T-helper 2 cell treated with Interferon-gamma antibody and Interleukin-4, amounts not matched to agents 100 ng/mL and 5 ng/mL, for 36 hours (primary cell): ENCODE results near the gene CIDEA. TPM values are rescaled to one million over a fixed set of nuclear protein-coding genes. Genes with fewer than 3 reads are reported as not detected.
"Not testable (repeated sequence)": the region's sequence is repeated elsewhere in the genome, so short reads cannot be mapped to it uniquely, and the experiment has no call there.

Experiments used
- intact Hi-C: fragments of 100-400 bp; cut with micrococcal nuclease; formaldehyde crosslinking; loops from one replicate; pipeline ENCODE4 v1.15.1; 2023
- total RNA-seq: library from RNA; stranded (reverse); gene quantifications from 2 replicates; pipeline ENCODE4 v1.2.3, GENCODE V29; 2022

CIDEA gene, protein sequence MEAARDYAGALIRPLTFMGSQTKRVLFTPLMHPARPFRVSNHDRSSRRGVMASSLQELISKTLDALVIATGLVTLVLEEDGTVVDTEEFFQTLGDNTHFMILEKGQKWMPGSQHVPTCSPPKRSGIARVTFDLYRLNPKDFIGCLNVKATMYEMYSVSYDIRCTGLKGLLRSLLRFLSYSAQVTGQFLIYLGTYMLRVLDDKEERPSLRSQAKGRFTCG
- total RNA-seq = not detected in 2 replicates

- intact Hi-C loops = no loop called here
Observed at GRCh38 chr18:12254136-12254819, at the start of gene CIDEA. CIDEA (plus strand) TSS chr18:12254361; CDS start chr18:12254384, 23 bp downstream.

GRCh38 chr18:12208296-12209153, 45.6 kb upstream of the CIDEA start:
- intact Hi-C loops = not testable (repeated sequence)

- intact Hi-C loops = not testable (repeated sequence)
Observed at GRCh38 chr18:12212308-12212707, 41.9 kb upstream of the CIDEA start.

GRCh38 chr18:12214296-12215005, 39.7 kb upstream of the CIDEA start:
- intact Hi-C loops = not testable (repeated sequence)

DNA sequence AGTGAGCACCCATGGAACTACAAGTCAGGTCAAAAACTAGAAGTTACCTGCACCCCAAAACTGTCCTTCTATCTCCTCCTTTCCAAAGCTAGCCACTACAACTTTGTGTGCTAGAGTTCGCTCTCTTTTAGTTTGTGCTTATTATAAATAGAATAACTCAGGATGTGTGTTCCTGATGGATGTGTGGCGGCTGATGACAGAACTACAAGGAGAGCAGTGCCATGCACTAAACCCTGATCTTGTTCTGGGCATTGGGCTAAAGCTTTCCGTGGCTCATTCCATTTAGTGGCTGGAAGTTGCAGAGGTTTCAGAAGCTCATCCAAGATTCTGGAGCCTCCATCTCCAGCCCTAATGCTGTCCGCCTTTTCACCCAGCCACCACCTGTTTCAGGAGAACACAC, 37.7 kb upstream of the CIDEA start:
- intact Hi-C loops = not testable (repeated sequence)

DNA sequence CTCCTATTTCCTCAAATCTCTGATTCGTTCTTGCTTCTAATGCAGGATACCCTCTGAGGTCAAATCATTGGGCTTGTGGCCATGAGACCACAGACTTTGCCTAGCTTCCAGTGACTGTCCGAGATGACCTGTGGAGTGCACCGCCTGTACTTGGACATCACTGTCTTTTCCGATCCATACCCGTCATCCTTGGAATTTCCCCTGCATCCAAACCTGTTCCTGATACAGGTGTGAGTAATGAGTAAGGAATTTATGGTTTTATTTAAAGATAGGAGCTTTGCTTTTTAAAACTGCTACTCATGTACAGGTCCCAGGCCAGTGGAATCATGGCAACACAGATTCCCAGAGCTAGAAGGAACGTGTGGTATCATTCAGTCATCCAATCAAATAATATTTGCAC, 35.6 kb upstream of the CIDEA start:
- intact Hi-C loops = not testable (repeated sequence)

DNA sequence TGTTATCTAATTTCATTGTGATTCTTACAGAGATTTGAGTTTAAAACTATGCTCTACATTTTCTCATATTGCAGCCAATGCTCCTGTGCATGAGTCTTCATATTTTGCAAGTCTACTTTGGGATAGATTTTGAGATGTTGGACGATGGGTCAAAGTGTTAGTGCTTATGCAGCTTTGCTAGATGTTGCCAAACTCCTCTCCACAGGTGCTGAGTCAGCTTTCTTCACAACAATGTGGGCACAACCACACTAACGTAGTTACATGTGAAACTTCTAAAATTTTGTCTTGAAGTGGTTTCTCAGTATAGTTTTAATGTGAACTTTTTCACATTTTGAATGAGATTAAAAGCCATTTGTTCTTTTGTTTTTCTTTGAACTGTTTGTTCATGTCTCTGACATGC, 32.1 kb upstream of the CIDEA start:
- intact Hi-C loops = not testable (repeated sequence)

DNA sequence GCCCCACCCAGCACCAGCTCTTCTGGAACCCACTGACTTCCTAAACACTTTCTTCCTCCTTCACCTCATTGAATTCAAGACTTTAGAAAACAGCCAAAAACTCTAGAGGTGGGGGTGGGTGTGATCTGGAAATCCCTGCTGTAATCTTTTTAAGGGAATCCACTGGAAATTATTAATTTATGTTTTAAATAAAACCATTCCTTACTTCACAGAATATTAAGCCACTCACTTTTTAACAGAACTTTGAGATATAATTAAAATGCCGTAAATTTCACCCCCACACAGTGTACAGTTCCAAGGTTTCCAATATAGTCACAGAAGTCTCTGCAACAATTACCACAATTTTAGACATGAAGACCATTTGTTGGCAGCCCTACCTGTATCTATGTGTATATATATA, 30.8 kb upstream of the CIDEA start:
- intact Hi-C loops = not testable (repeated sequence)

GRCh38 chr18:12226807-12227206, 27.4 kb upstream of the CIDEA start:
- intact Hi-C loops = not testable (repeated sequence)

DNA sequence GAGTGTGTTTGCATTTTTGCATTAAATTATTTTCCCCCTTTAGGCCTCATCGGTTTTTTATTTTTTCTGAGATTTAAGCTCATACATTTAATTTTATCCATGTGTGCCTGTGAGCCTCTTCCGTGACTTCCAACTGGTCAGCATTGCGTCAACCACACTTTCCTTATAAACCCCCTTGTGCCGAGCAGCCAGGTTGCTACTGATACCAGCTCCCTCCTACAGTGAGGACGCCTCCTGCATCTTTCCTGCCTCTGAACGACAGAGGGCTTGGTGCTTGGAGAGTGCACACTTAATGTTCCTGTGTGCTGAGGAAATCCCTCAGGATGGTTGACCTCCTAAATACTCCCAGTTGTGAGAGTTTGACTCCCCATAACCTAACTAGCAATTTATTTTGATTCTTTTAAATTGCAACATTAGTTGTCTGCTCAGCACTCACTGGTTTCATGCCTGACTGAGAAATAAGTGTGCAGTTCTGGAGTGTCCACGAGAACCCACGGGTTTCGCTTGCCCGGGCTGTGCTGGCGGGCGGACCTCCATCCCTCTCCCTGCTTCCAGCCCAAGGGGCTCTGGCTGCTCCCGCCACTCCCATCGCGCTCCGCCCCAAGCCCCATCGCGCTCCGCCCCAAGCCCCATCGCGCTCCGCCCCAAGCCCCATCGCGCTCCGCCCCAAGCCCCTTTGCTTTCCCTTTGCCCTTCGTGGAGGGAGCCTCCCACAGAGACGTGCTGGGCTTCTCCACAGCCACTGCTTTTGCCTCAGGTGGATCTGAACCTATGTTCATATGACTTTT, 26.6 kb upstream of the CIDEA start:
- intact Hi-C loops = not testable (repeated sequence)

- intact Hi-C loops = not testable (repeated sequence)
Observed at GRCh38 chr18:12228308-12228707, 25.9 kb upstream of the CIDEA start.

DNA sequence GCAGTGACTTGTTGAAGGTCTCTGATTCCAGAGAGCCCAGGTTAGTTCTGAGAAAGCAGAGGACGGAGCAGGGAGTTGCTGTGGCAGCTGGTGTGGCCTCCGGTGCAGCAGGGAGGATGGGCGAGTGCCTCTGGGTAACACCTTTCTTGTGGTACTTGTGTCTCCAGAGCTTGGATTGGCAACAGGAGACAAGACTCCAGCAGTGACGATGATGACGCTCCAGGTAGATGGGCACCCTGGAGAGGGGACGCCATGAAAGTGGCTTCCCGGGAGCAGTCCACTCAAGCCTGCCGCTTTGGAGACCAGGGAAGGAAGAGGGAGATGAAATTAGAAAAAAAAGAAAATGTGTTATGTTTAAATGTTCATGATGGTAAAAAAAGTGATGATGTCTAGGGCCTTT, 23.6 kb upstream of the CIDEA start:
- intact Hi-C loops = loop anchor here (10.0 kb wide), 1 partner anchor 176 kb away; no protein-coding TSS in a partner anchor

- intact Hi-C loops = loop anchor here (10.0 kb wide), 1 partner anchor 176 kb away; no protein-coding TSS in a partner anchor
Observed at GRCh38 chr18:12231040-12231882, 22.9 kb upstream of the CIDEA start.

- intact Hi-C loops = loop anchor here (10.0 kb wide), 1 partner anchor 177 kb away; no protein-coding TSS in a partner anchor
Observed at GRCh38 chr18:12231986-12232385, 22.2 kb upstream of the CIDEA start.

DNA sequence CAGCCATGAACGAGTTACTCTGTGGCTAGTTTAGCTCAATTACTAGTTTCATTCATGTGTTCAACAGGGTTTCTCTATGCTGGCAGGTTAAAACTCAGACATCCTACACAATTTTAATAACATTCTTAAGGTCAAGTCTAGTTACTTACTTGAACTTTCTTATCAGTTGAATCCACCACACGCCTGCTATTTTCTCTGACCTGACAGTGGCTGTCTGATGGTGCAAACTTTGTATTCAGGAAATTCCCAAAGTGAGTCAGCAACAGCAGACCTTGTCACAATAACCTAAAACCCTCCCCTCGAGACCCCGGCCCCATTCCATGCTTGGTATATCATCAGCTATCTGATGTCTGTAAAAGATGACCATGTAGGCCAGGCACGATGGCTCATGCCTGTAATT, 20.8 kb upstream of the CIDEA start:
- intact Hi-C loops = loop anchor here (10.0 kb wide), 1 partner anchor 179 kb away; no protein-coding TSS in a partner anchor

GRCh38 chr18:12234451-12235190, 19.5 kb upstream of the CIDEA start:
- intact Hi-C loops = loop anchor here (5.0 to 10.0 kb wide), 2 partner anchors 53 to 180 kb away; no protein-coding TSS in a partner anchor

DNA sequence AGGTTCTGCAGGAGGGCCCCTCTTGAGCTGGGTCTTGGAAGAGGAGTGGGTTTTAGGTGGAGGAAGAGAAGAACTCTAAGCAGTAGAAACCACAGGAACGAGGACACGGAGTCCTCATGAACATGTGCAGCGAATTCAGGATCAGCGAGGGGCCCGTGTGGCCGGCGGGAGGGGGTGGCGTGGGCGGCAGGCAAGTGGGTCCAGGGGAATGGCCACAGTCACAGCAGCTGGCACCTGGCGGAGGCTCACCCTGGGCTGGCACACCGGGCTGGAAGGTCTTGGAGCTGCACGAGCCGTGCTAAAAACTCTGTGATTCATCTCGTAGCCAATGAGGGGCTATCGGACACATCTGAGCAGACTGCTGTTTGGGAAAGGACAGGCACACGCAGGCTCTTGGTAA, 18.0 kb upstream of the CIDEA start:
- intact Hi-C loops = loop anchor here (2.0 to 10.0 kb wide), 3 partner anchors 51 to 181 kb away; partner anchors contain the start of gene ANKRD62
